ENCODE results near the gene C19orf38.

DNA sequence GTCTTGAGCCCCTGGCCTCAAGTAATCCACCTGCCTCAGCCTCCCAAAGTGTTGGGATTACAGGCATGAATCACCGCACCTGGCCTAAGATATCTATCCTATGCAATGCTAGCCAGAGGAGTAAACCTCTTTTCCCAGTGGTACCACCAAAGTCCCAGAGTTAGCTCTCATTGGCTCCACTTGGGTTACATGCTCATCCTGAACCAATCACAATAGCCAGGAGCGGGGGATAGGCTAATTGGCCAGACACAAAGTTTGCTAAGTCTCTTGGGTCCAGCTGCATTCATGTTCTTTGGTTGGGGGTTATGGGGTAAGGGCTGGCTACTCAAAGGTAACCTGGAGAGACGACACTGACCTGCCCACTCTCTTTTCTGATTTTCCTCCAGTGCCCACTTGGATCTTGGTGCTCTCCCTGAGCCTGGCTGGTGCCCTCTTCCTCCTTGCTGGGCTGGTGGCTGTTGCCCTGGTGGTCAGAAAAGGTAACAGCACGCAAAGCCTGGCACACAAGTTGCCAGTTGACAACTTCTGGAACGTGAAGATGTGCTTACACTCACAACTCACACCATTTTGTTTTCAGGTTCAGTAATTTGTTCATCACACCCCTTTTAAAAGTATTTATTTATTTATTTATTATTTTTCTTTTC, 7.8 kb downstream of the C19orf38 start:
- TF ChIP-seq, protein P1, sequence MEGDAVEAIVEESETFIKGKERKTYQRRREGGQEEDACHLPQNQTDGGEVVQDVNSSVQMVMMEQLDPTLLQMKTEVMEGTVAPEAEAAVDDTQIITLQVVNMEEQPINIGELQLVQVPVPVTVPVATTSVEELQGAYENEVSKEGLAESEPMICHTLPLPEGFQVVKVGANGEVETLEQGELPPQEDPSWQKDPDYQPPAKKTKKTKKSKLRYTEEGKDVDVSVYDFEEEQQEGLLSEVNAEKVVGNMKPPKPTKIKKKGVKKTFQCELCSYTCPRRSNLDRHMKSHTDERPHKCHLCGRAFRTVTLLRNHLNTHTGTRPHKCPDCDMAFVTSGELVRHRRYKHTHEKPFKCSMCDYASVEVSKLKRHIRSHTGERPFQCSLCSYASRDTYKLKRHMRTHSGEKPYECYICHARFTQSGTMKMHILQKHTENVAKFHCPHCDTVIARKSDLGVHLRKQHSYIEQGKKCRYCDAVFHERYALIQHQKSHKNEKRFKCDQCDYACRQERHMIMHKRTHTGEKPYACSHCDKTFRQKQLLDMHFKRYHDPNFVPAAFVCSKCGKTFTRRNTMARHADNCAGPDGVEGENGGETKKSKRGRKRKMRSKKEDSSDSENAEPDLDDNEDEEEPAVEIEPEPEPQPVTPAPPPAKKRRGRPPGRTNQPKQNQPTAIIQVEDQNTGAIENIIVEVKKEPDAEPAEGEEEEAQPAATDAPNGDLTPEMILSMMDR (conservative IDR thresholded peaks at IDR 0.05; ENCODE audit: low read depth in 2 of 2), result peak; percentile 66 to 75
- TF ChIP-seq EZH2phosphoT487 (IDR thresholded peaks at IDR 0.05; ENCODE audit: unreplicated experiment) (no peak), EZH2 (IDR thresholded peaks at IDR 0.05; ENCODE audit: low read depth, unreplicated experiment) (no peak), JUNB (IDR thresholded peaks at IDR 0.05; ENCODE audit: unreplicated experiment) (no peak), POLR2AphosphoS5 (IDR thresholded peaks at IDR 0.05; ENCODE audit: low read depth) (no peak), CREB1 (CRISPR knock-in tag; IDR thresholded peaks at IDR 0.05; ENCODE audit: low read depth) (no peak), ZNF331 (CRISPR knock-in tag; IDR thresholded peaks at IDR 0.05; ENCODE audit: low read depth) (no peak)
- TF ChIP-seq, protein P2, sequence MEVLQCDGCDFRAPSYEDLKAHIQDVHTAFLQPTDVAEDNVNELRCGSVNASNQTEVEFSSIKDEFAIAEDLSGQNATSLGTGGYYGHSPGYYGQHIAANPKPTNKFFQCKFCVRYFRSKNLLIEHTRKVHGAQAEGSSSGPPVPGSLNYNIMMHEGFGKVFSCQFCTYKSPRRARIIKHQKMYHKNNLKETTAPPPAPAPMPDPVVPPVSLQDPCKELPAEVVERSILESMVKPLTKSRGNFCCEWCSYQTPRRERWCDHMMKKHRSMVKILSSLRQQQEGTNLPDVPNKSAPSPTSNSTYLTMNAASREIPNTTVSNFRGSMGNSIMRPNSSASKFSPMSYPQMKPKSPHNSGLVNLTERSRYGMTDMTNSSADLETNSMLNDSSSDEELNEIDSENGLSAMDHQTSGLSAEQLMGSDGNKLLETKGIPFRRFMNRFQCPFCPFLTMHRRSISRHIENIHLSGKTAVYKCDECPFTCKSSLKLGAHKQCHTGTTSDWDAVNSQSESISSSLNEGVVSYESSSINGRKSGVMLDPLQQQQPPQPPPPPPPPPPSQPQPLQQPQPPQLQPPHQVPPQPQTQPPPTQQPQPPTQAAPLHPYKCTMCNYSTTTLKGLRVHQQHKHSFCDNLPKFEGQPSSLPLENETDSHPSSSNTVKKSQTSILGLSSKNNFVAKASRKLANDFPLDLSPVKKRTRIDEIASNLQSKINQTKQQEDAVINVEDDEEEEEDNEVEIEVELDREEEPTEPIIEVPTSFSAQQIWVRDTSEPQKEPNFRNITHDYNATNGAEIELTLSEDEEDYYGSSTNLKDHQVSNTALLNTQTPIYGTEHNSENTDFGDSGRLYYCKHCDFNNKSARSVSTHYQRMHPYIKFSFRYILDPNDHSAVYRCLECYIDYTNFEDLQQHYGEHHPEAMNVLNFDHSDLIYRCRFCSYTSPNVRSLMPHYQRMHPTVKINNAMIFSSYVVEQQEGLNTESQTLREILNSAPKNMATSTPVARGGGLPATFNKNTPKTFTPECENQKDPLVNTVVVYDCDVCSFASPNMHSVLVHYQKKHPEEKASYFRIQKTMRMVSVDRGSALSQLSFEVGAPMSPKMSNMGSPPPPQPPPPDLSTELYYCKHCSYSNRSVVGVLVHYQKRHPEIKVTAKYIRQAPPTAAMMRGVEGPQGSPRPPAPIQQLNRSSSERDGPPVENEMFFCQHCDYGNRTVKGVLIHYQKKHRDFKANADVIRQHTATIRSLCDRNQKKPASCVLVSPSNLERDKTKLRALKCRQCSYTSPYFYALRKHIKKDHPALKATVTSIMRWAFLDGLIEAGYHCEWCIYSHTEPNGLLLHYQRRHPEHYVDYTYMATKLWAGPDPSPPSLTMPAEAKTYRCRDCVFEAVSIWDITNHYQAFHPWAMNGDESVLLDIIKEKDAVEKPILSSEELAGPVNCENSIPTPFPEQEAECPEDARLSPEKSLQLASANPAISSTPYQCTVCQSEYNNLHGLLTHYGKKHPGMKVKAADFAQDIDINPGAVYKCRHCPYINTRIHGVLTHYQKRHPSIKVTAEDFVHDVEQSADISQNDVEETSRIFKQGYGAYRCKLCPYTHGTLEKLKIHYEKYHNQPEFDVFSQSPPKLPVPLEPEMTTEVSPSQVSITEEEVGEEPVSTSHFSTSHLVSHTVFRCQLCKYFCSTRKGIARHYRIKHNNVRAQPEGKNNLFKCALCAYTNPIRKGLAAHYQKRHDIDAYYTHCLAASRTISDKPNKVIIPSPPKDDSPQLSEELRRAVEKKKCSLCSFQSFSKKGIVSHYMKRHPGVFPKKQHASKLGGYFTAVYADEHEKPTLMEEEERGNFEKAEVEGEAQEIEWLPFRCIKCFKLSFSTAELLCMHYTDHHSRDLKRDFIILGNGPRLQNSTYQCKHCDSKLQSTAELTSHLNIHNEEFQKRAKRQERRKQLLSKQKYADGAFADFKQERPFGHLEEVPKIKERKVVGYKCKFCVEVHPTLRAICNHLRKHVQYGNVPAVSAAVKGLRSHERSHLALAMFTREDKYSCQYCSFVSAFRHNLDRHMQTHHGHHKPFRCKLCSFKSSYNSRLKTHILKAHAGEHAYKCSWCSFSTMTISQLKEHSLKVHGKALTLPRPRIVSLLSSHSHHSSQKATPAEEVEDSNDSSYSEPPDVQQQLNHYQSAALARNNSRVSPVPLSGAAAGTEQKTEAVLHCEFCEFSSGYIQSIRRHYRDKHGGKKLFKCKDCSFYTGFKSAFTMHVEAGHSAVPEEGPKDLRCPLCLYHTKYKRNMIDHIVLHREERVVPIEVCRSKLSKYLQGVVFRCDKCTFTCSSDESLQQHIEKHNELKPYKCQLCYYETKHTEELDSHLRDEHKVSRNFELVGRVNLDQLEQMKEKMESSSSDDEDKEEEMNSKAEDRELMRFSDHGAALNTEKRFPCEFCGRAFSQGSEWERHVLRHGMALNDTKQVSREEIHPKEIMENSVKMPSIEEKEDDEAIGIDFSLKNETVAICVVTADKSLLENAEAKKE (CRISPR knock-in tag; IDR thresholded peaks at IDR 0.05), result no peak
- TF ChIP-seq, protein P3, sequence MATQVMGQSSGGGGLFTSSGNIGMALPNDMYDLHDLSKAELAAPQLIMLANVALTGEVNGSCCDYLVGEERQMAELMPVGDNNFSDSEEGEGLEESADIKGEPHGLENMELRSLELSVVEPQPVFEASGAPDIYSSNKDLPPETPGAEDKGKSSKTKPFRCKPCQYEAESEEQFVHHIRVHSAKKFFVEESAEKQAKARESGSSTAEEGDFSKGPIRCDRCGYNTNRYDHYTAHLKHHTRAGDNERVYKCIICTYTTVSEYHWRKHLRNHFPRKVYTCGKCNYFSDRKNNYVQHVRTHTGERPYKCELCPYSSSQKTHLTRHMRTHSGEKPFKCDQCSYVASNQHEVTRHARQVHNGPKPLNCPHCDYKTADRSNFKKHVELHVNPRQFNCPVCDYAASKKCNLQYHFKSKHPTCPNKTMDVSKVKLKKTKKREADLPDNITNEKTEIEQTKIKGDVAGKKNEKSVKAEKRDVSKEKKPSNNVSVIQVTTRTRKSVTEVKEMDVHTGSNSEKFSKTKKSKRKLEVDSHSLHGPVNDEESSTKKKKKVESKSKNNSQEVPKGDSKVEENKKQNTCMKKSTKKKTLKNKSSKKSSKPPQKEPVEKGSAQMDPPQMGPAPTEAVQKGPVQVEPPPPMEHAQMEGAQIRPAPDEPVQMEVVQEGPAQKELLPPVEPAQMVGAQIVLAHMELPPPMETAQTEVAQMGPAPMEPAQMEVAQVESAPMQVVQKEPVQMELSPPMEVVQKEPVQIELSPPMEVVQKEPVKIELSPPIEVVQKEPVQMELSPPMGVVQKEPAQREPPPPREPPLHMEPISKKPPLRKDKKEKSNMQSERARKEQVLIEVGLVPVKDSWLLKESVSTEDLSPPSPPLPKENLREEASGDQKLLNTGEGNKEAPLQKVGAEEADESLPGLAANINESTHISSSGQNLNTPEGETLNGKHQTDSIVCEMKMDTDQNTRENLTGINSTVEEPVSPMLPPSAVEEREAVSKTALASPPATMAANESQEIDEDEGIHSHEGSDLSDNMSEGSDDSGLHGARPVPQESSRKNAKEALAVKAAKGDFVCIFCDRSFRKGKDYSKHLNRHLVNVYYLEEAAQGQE (IDR thresholded peaks at IDR 0.05; ENCODE audit: unreplicated experiment), result no peak
- TF ChIP-seq, protein P4, sequence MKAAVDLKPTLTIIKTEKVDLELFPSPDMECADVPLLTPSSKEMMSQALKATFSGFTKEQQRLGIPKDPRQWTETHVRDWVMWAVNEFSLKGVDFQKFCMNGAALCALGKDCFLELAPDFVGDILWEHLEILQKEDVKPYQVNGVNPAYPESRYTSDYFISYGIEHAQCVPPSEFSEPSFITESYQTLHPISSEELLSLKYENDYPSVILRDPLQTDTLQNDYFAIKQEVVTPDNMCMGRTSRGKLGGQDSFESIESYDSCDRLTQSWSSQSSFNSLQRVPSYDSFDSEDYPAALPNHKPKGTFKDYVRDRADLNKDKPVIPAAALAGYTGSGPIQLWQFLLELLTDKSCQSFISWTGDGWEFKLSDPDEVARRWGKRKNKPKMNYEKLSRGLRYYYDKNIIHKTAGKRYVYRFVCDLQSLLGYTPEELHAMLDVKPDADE (IDR thresholded peaks at IDR 0.05), result no peak
